Keratinocyte (primary cell): ENCODE measurements around the gene APOBEC3F.

Source experiments
- CTCF ChIP-seq, 3 experiments: IDR thresholded peaks in 1 of 3; conservative IDR thresholded peaks in 1 of 3; optimal IDR thresholded peaks in 1 of 3; 2 replicates in 2 of 3; 3 replicates in 1 of 3; pipeline versions ENCODE3 to v1.5.1; 2011; ENCODE audit warnings: low read length in 3 of 3, mild to moderate bottlenecking in 3 of 3, moderate library complexity in 2 of 3, control low read depth in 1 of 3, inconsistent platforms in 1 of 3; ENCODE audit not compliant: insufficient read depth in 2 of 3; ENCODE audit errors: extremely low read depth in 1 of 3
- EZH2 ChIP-seq: IDR thresholded peaks from one replicate; pipeline ENCODE4 v1.6.1; 2012; ENCODE audit warnings: inconsistent platforms, mild to moderate bottlenecking, low read length, moderate library complexity

GRCh38 chr22:39010946-39011345, 29.7 kb upstream of the APOBEC3F start:
- TF ChIP-seq CTCF (optimal IDR thresholded peaks at IDR 0.05 in 1 of 3, IDR thresholded peaks at IDR 0.05 in 1 of 3, conservative IDR thresholded peaks at IDR 0.05 in 1 of 3; ENCODE audit: extremely low read depth in 1 of 3, insufficient read depth in 2 of 3, low read length in 3 of 3) (no peak), EZH2 (no peak)
